HG02840 (cell line): Measurements from ENCODE around the gene STARD13.

Source experiments
- ATAC-seq: cut with Tn5 transposase; IDR thresholded peaks from one replicate; pipeline ENCODE4 v1.9.1; 2021; ENCODE audit warnings: mild to moderate bottlenecking, moderate library complexity, moderate number of reproducible peaks; ENCODE audit not compliant: unreplicated experiment, low FRiP score

Gene STARD13

GRCh38 chr13:33205804-33206221, 79.7 kb downstream of the STARD13 start:
- no peak for ATAC-seq

- no peak for ATAC-seq
Measured at GRCh38 chr13:33205224-33205623, 80.3 kb downstream of the STARD13 start.

- no peak for ATAC-seq
Measured at GRCh38 chr13:33204130-33204927, 81.2 kb downstream of the STARD13 start.

GRCh38 chr13:33202644-33203169, 82.8 kb downstream of the STARD13 start:
- ATAC-seq: no peak

GRCh38 chr13:33201659-33202058, 83.9 kb downstream of the STARD13 start:
- ATAC-seq: no peak

- no peak for ATAC-seq
Measured at GRCh38 chr13:33199289-33199850, 86.2 kb downstream of the STARD13 start.

- no peak for ATAC-seq
Measured at GRCh38 chr13:33197541-33197971, 88.0 kb downstream of the STARD13 start.

- ATAC-seq: no peak
Measured at GRCh38 chr13:33196767-33197166, 88.8 kb downstream of the STARD13 start.

- no peak for ATAC-seq
Measured at GRCh38 chr13:33195693-33196464, 89.7 kb downstream of the STARD13 start.

- ATAC-seq: peak; percentile 86
Measured at GRCh38 chr13:33194820-33195692, 90.5 kb downstream of the STARD13 start.

- no peak for ATAC-seq
Measured at GRCh38 chr13:33193428-33193974, 92.1 kb downstream of the STARD13 start.

- no peak for ATAC-seq
Measured at GRCh38 chr13:33191425-33192210, 93.9 kb downstream of the STARD13 start.

- no peak for ATAC-seq
Measured at GRCh38 chr13:33189470-33189869, 96.1 kb downstream of the STARD13 start.

GRCh38 chr13:33188093-33188882, 97.3 kb downstream of the STARD13 start:
- no peak for ATAC-seq

GRCh38 chr13:33186861-33187291, 98.7 kb downstream of the STARD13 start:
- ATAC-seq: no peak

GRCh38 chr13:33185853-33186252, 99.7 kb downstream of the STARD13 start:
- ATAC-seq: no peak

- no peak for ATAC-seq
Measured at GRCh38 chr13:33184530-33184929, 101.0 kb downstream of the STARD13 start.

- no peak for ATAC-seq
Measured at GRCh38 chr13:33184112-33184490, 101.5 kb downstream of the STARD13 start.
